ENCODE data around the gene ARFGEF3.

ARFGEF3 gene

GRCh38 chr6:138377042-138377441 is 215.3 kb downstream of the ARFGEF3 start:
- TF ChIP-seq ZNF48 (tag by site-specific recombination; IDR thresholded peaks at IDR 0.05) (no peak), ZFHX2 (tag by site-specific recombination; conservative IDR thresholded peaks at IDR 0.05) (no peak), SP2 (tag by site-specific recombination; IDR thresholded peaks at IDR 0.05) (no peak), ZNF837 (tag by site-specific recombination; IDR thresholded peaks at IDR 0.05) (no peak), ZNF398 (tag by site-specific recombination; IDR thresholded peaks at IDR 0.05) (no peak), ZBTB44 (tag by site-specific recombination; IDR thresholded peaks at IDR 0.05) (no peak), ZNF274 (IDR thresholded peaks at IDR 0.05; ENCODE audit: low read length) (no peak), ZNF274 (tag by site-specific recombination; IDR thresholded peaks at IDR 0.05; ENCODE audit: borderline replicate concordance) (no peak), ZNF132 (tag by site-specific recombination; IDR thresholded peaks at IDR 0.05; ENCODE audit: borderline replicate concordance) (no peak), ZNF140 (tag by site-specific recombination; IDR thresholded peaks at IDR 0.05) (no peak), ZNF324 (tag by site-specific recombination; IDR thresholded peaks at IDR 0.05) (no peak), ZNF529 (tag by site-specific recombination; IDR thresholded peaks at IDR 0.05; ENCODE audit: insufficient replicate concordance) (no peak), ZSCAN4 (tag by site-specific recombination; IDR thresholded peaks at IDR 0.05) (no peak), MEIS1 (CRISPR knock-in tag; IDR thresholded peaks at IDR 0.05; ENCODE audit: borderline replicate concordance) (no peak), ZNF175 (tag by site-specific recombination; IDR thresholded peaks at IDR 0.05) (no peak)
- H3K36me3 ChIP-seq (ENCODE audit: control insufficient read depth in 2 of 2, insufficient read depth in 1 of 2, low read length in 2 of 2): no peaks in the 10 kb centered on the region
- H3K4me1 ChIP-seq (ENCODE audit: control insufficient read depth, insufficient read depth, low read length): peaks cover under 1% of the 10 kb centered on the region
- POLR2A ChIA-PET: no interaction called here
- no peak overlapping the region for H3K4me3 ChIP-seq (ENCODE audit: low read depth, low read length)
- no peaks in the 10 kb centered on the region for H3K9me3 ChIP-seq (ENCODE audit: control insufficient read depth, insufficient read depth, low read depth, low read length)
- CTCF ChIA-PET: interaction anchor here (1.0 kb wide), 1 partner anchor 132 kb away, joined by 4 read pairs; no protein-coding TSS in a partner anchor
- no peak overlapping the region for H3K27ac ChIP-seq (ENCODE audit: extremely low read depth, low read depth, low read length)

- H3K27ac ChIP-seq (ENCODE audit: extremely low read depth, low read depth, low read length): no peak within 1 kb of the TSS
- POLR2A ChIA-PET: no interaction called here
- CTCF ChIA-PET: no interaction called here
Observed at GRCh38 chr6:138377844-138378243, 216.1 kb downstream of the ARFGEF3 start, which contains the start of gene SMIM28. Gene SMIM28, plus strand, starts transcription at chr6:138377905. Its CDS starts 168 bp downstream, at chr6:138378073.

More at GRCh38 chr6:138377844-138378243, 216.1 kb downstream of the ARFGEF3 start, which contains the start of gene SMIM28:
- no peaks in the 10 kb centered on the region for H3K9me3 ChIP-seq (ENCODE audit: control insufficient read depth, insufficient read depth, low read depth, low read length)
- TF ChIP-seq SCRT2 (tag by site-specific recombination; IDR thresholded peaks at IDR 0.05) (no peak), ZNF112 (tag by site-specific recombination; IDR thresholded peaks at IDR 0.05) (no peak), ZBTB26 (tag by site-specific recombination; optimal IDR thresholded peaks at IDR 0.05) (no peak), ZNF558 (tag by site-specific recombination; IDR thresholded peaks at IDR 0.05) (no peak), ZNF202 (tag by site-specific recombination; IDR thresholded peaks at IDR 0.05; ENCODE audit: borderline replicate concordance) (no peak), OVOL3 (tag by site-specific recombination; IDR thresholded peaks at IDR 0.05) (no peak), ZNF704 (tag by site-specific recombination; IDR thresholded peaks at IDR 0.05) (no peak), ZNF510 (tag by site-specific recombination; IDR thresholded peaks at IDR 0.05; ENCODE audit: insufficient replicate concordance) (no peak), ZNF18 (tag by site-specific recombination; IDR thresholded peaks at IDR 0.05) (no peak), ZNF155 (tag by site-specific recombination; IDR thresholded peaks at IDR 0.05) (no peak)
- no peaks in the 10 kb centered on the region for H3K36me3 ChIP-seq (ENCODE audit: control insufficient read depth in 2 of 2, insufficient read depth in 1 of 2, low read length in 2 of 2)
- no peaks in the 10 kb centered on the region for H3K4me1 ChIP-seq (ENCODE audit: control insufficient read depth, insufficient read depth, low read length)
- H3K4me3 ChIP-seq (ENCODE audit: low read depth, low read length): no peak within 1 kb of the TSS
